Hepatocyte (in vitro differentiated cells): ENCODE data around the gene APBA3.

Experiments used
- EZH2 ChIP-seq: fragments of 200-600 bp; sonication (generic); IDR thresholded peaks from 2 replicates; pipeline ENCODE4 v1.6.1; 2016; ENCODE audit warnings: antibody characterized with exemption, mild to moderate bottlenecking, borderline replicate concordance
- EZH2phosphoT487 ChIP-seq: fragments of 200-600 bp; sonication (generic); IDR thresholded peaks from one replicate; pipeline ENCODE4 v1.6.1; 2018; ENCODE audit warnings: antibody characterized with exemption, mild to moderate bottlenecking, low read depth, moderate library complexity; ENCODE audit not compliant: unreplicated experiment, severe bottlenecking
- TF ChIP-seq, protein P1 (sequence below): fragments of 200-600 bp; sonication (generic); IDR thresholded peaks from 2 replicates; pipeline ENCODE4 v1.5.1; 2016; ENCODE audit warnings: antibody characterized with exemption, mild to moderate bottlenecking; ENCODE audit not compliant: poor library complexity

DNA sequence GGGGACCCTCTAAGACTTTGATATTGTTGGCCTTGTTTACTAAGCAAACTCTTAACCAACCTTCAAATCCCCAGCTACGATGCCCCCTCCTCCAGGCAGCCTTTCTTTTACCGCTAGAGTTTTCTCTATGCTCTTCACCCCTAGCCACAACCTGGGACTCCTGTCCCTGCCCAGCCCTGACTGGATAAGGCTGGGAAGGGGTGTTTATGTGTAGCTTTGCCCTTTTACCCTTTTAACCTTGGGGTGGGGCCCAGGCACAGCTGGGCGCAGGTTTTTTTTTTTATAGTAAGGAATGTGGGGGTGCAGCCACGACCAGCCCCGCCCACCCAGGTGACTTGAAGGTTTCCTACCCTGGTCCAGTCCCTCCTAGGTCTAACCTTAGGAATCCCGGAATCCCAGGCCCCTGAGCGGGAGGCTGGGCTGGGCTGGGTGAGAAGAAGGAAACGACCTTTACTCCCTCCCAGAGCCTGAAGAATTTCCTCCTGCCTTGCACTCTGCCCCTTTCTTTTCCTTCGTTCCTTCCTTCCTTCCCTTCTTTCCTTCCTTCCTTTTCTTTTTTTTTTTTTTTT lies 41.1 kb downstream of the APBA3 start:
- TF ChIP-seq, protein P1, sequence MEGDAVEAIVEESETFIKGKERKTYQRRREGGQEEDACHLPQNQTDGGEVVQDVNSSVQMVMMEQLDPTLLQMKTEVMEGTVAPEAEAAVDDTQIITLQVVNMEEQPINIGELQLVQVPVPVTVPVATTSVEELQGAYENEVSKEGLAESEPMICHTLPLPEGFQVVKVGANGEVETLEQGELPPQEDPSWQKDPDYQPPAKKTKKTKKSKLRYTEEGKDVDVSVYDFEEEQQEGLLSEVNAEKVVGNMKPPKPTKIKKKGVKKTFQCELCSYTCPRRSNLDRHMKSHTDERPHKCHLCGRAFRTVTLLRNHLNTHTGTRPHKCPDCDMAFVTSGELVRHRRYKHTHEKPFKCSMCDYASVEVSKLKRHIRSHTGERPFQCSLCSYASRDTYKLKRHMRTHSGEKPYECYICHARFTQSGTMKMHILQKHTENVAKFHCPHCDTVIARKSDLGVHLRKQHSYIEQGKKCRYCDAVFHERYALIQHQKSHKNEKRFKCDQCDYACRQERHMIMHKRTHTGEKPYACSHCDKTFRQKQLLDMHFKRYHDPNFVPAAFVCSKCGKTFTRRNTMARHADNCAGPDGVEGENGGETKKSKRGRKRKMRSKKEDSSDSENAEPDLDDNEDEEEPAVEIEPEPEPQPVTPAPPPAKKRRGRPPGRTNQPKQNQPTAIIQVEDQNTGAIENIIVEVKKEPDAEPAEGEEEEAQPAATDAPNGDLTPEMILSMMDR: no peak
- TF ChIP-seq EZH2: no peak
- no peak for TF ChIP-seq EZH2phosphoT487
